Activated CD4-positive, alpha-beta memory T cell treated with anti-CD3 and anti-CD28 coated beads, Interleukin-2, amount 10 ng/mL, durations not matched to agents 7 days and 5 days (primary cell): Measurements from ENCODE around the gene HSPG2. TPM values are rescaled to one million over a fixed set of nuclear protein-coding genes. Genes with fewer than 3 reads are reported as not detected.
"Not testable (repeated sequence)": the region's sequence is repeated elsewhere in the genome, so short reads cannot be mapped to it uniquely, and the experiment has no call there.

ENCODE experiments used
- CTCF ChIA-PET: fragments of 350-600 bp; sonication (Branson Sonifier 250); formaldehyde crosslinking; loops from one replicate; lab custom pipeline; 2021; ENCODE audit warnings: antibody characterized with exemption, inconsistent platforms; lab: Charles Lee
- POLR2A ChIA-PET: fragments of 350-600 bp; sonication (Branson Sonifier 250); formaldehyde crosslinking; loops from one replicate; lab custom pipeline; 2021; ENCODE audit warnings: antibody characterized with exemption; lab: Charles Lee
- DNase-seq: peaks from one replicate; pipeline ENCODE4 v3.0.0-alpha.2; 2020
- H3K27ac Mint-ChIP-seq: one replicate; pipeline ENCODE4 v1.8.0; 2021; ENCODE audit warnings: mild to moderate bottlenecking, mixed read lengths
- H3K27me3 Mint-ChIP-seq: one replicate; pipeline ENCODE4 v1.8.0; 2021; ENCODE audit warnings: mixed read lengths
- H3K36me3 Mint-ChIP-seq: one replicate; pipeline ENCODE4 v1.8.0; 2021; ENCODE audit warnings: low read depth, mixed read lengths
- H3K4me1 Mint-ChIP-seq: one replicate; pipeline ENCODE4 v1.8.0; 2021; ENCODE audit warnings: mixed read lengths
- H3K4me3 Mint-ChIP-seq: one replicate; pipeline ENCODE4 v1.8.0; 2021; ENCODE audit warnings: mild to moderate bottlenecking, mixed read lengths
- H3K9me3 Mint-ChIP-seq: one replicate; pipeline ENCODE4 v1.8.0; 2021; ENCODE audit warnings: mixed read lengths
- total RNA-seq, 2 experiments: library from RNA; stranded (reverse); gene quantifications; one replicate each; pipeline ENCODE4 v1.2.3, GENCODE V29; 2021

Gene HSPG2
- total RNA-seq, 2 experiments from 2014 or later, result 1.0 to 1.2 TPM

DNA sequence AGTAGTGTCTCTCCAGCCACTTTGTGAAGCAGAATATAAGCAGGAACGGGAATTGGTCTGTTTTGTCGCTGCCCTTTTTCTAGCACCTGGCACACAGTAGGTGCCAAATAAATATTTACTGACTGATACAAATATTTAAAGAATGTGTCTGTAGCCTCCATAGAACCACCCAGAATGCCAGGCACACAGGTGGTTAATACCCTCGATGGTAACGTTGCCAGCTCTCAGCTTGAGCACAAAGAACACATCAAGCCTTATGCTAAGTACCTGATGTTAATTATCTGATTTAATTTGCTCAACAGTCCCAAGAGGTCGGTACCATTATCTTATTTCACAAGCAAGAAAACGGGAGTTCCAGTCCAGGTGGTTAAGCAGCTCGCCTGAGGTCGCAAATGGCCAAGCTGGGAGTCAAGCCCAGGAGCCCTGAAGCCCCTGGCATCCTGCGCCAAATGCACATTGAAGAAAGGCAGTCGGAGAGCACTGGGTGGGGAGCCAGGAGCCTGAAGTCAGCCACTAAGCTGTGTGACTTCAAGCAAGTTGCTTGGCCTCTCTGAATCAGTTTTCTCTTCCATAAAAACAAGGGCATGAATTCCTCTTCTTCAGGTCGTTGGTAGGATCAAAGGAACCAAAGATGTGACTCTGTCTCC lies 26.4 kb downstream of the HSPG2 start:
- no peak overlapping the region for H3K27ac Mint-ChIP-seq
- DNase-seq, result no peak
- no peak overlapping the region for H3K4me3 Mint-ChIP-seq
- CTCF ChIA-PET, result no interaction called here
- peaks cover 5% of the 10 kb centered on the region for H3K4me1 Mint-ChIP-seq
- no peaks in the 10 kb centered on the region for H3K27me3 Mint-ChIP-seq
- H3K36me3 Mint-ChIP-seq, result no peaks in the 10 kb centered on the region
- POLR2A ChIA-PET, result no interaction called here
- no peaks in the 10 kb centered on the region for H3K9me3 Mint-ChIP-seq

DNA sequence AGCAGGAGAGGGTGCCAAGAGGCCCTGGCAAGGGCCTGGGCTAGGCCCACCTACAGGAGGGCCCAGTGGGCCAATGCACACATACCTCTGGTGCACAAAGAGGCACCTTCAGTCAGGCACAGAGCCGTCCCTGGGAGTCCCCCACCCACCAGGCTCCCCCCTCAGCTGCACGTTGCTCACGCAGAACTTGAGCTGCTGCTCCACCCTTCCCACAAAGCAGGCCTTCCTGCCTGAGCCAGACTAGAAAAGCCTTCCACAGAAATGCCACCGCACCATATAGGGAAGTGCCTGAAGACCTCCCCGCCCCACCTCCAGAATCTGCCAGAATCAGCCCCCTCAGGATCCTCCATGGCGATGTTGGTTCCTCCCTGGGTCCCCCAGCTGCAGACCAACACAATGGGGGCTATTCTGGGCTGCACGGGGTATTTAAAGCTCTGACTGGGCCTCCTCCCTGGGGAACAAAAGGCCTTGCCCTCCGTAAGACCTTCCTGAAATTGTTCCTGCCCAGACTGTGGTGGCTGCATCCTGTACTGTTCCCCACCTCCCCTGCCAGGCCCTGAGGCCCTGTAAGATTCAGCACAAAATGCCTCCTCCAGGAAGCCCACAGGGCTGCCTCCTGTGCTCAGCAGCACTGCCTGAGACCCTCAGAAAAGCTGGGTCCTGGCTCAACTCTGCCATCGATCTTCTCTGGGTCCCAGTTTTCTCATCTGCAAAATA lies 27.2 kb downstream of the HSPG2 start:
- ChIA-PET CTCF (interaction anchor here (0.6 kb wide), 1 partner anchor 40 kb away, joined by 3 read pairs; no protein-coding TSS in a partner anchor), POLR2A (no interaction called here)
- no peak overlapping the region for H3K4me3 Mint-ChIP-seq
- no peak overlapping the region for H3K27ac Mint-ChIP-seq
- no peaks in the 10 kb centered on the region for H3K36me3 Mint-ChIP-seq
- H3K27me3 Mint-ChIP-seq, result no peaks in the 10 kb centered on the region
- peaks cover 9% of the 10 kb centered on the region for H3K4me1 Mint-ChIP-seq
- H3K9me3 Mint-ChIP-seq, result no peaks in the 10 kb centered on the region
- DNase-seq, result no peak

DNA sequence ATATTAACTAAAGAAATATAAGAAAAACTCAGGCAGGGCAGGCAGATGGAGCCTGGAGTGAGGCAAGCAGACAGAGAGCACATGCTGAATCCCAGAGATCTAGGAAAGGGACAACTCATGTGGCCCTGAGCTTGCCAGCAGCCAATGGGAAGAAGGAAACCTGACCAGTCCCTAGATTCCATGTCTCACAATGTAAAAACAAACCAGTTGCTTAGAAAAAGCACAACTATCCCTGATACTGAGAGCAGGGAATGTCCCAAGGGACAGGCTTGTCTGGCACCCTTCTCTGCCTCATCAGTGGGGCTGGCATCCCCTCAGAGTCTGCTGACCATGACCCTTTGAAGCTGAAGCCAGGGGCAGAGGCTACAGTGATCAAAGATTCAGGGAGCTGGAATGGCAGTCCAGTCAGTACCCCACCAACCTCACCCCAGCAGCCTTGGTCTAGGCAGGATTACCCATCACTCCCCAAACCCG lies 27.8 kb downstream of the HSPG2 start:
- ChIA-PET POLR2A (no interaction called here), CTCF (interaction anchor here (0.6 kb wide), 1 partner anchor 41 kb away, joined by 3 read pairs; no protein-coding TSS in a partner anchor)
- H3K4me1 Mint-ChIP-seq, result peaks cover 9% of the 10 kb centered on the region
- no peak overlapping the region for H3K27ac Mint-ChIP-seq
- H3K36me3 Mint-ChIP-seq, result no peaks in the 10 kb centered on the region
- DNase-seq, result no peak
- no peaks in the 10 kb centered on the region for H3K27me3 Mint-ChIP-seq
- H3K9me3 Mint-ChIP-seq, result no peaks in the 10 kb centered on the region
- H3K4me3 Mint-ChIP-seq, result no peak overlapping the region

DNA sequence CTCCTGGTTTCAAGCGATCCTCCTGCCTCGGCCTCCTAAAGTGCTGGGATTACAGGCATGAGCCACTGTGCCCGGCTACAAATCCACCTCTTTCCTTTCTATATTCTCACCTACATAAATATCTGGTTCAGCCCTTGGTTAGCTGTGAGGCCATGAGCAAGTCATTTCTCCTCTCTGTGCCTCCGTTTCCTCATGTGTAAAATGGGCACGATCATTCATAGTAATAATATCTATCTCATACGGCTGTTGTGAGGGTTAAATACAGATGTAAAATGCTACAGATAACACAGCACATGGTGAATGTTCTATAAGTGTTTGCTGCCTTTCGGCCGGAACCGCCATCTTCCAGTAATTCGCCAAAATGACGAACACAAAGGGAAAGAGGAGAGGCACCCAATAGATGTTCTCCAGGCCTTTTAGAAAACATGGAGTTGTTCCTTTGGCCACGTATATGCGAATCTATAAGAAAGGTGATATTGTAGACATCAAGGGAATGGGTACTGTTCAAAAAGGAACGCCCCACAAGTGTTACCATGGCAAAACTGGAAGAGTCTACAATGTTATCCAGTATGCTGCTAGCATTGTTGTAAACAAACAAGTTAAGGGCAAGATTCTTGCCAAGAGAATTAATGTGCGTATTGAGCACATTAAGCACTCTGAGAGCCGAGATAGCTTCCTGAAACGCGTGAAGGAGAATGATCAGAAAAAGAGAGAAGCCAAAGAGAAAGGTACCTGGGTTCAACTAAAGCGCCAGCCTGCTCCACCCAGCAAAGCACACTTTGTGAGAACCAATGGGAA lies 29.2 kb downstream of the HSPG2 start:
- H3K27ac Mint-ChIP-seq, H3K27me3 Mint-ChIP-seq, POLR2A ChIA-PET, H3K4me3 Mint-ChIP-seq, DNase-seq, H3K36me3 Mint-ChIP-seq, H3K9me3 Mint-ChIP-seq, CTCF ChIA-PET, H3K4me1 Mint-ChIP-seq: not testable (repeated sequence)

DNA sequence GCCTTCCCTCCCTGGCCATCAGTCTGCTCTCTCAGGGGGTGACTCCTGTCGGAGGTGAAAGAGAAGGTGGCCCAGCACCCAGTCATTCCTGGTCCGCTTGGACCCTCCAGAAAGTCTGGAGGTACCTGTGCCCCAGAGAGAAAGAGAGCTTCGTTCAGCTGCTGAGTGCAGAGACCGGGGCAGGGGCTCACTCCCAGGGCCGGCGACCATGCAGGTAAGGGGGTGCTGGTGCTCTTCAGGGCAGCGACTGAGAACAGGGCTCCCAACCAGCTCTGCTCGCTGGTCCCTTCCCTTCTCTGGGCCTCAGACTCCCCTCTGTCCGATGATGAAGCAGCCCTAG lies 30.1 kb downstream of the HSPG2 start:
- Mint-ChIP-seq H3K36me3 (no peaks in the 10 kb centered on the region), H3K4me3 (no peak overlapping the region), H3K9me3 (no peaks in the 10 kb centered on the region), H3K27ac (no peak overlapping the region), H3K27me3 (no peaks in the 10 kb centered on the region), H3K4me1 (peaks cover 7% of the 10 kb centered on the region)
- DNase-seq, result no peak
- CTCF ChIA-PET, result no interaction called here
- POLR2A ChIA-PET, result no interaction called here

DNA sequence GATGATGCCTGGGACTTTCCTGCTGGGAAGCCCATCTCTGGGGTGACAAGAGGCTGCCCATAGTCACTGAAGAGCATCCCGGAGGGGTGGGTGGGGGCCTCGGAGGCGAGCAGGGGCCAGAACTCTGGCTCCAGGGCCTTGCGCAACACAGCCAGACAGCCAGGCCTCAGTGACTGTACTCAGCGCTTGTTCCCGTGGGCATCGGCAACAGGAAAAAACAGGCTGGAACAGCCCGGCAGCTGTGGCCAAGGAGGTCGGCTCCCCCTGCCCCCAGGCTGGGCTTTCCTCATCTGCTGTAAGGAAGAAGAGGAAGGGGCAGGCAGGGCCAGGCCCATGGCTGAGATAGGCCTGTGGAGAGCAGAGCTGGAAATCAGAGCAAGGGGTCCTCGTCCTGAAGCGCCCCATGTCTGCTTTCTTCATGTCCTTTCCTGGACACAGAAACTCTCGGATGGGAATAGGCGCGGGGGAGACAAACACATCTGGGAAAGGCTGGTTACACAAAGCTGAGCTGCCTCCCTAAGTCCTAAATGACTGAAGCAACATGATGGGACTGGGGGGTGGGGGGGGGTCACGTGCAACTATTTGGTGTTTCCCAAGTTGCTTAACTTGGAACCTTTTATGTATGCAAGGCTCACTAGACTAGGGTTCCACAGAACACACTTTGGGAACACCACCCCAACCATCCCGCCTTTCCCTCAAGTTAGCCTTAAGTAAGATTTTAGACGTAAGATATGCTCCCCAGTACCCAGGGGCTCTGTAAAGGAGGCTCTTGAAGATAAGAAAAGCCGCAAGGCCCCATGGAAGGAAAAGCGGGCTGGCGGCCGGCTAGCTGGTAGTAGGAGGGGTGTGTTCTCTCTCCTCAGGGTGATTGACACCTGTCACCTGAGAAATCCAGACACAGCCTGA lies 30.7 kb downstream of the HSPG2 start:
- Mint-ChIP-seq H3K27ac (no peak overlapping the region), H3K4me1 (peaks cover 7% of the 10 kb centered on the region), H3K4me3 (no peak overlapping the region), H3K36me3 (no peaks in the 10 kb centered on the region), H3K9me3 (no peaks in the 10 kb centered on the region), H3K27me3 (no peaks in the 10 kb centered on the region)
- POLR2A ChIA-PET, result interaction anchor here (0.6 kb wide), 1 partner anchor 84 kb away, joined by 3 read pairs; no protein-coding TSS in a partner anchor
- no peak for DNase-seq
- CTCF ChIA-PET, result no interaction called here

DNA sequence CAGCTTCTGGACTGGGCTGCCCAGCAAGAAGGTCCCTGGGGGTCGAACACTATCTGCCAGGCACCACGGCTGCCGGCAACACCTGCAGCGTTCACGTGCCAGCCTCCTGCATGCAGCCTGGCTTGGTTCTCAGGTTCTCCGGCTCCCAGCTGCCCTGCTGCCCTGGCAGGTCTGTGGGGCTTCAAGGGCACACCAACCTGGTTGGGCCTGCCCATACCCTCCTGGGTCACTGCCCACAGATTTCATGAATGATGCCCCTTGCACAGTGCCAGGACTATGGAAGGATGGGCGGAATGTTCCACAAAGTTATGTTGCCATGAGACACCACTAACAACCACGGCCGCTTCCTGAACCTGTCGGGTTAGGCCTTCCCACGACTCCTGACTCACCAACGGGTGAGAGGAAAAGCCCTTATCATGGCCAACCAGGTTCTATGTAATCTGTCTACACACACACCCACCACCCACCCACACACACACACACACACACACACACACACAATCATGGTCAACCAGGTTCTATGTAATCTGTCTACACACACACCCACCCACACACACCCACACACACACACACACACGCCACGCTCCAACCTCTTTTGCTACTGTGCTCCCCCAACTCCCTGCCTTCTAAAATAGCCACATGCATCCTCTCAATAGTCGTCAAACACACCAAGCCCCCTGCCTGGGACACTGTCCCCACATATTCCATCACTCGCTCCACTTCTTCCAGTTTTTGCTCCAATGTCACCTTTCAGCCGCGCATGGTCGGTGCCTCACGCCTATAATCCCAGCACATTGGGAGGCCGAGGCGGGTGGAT lies 32.2 kb downstream of the HSPG2 start:
- H3K4me1 Mint-ChIP-seq, result peaks cover 6% of the 10 kb centered on the region
- ChIA-PET CTCF (no interaction called here), POLR2A (no interaction called here)
- H3K27ac Mint-ChIP-seq, result no peak overlapping the region
- DNase-seq, result no peak
- H3K9me3 Mint-ChIP-seq, result no peaks in the 10 kb centered on the region
- no peaks in the 10 kb centered on the region for H3K36me3 Mint-ChIP-seq
- H3K4me3 Mint-ChIP-seq, result no peak overlapping the region
- H3K27me3 Mint-ChIP-seq, result no peaks in the 10 kb centered on the region

DNA sequence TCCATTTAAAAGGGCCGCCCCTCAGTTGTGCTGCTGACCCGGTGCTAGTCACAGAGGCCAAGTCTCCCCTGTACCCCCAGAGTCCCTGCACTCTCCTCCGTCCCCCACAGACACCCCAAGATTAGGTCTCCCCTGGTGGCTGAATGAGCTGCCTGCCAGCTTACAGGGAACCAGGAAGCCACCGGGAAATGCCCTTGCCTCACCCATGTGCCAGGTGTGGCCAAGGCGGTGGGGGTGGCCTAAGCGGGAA lies 32.7 kb downstream of the HSPG2 start:
- H3K9me3 Mint-ChIP-seq, result no peaks in the 10 kb centered on the region
- no peak overlapping the region for H3K27ac Mint-ChIP-seq
- POLR2A ChIA-PET, result no interaction called here

DNA sequence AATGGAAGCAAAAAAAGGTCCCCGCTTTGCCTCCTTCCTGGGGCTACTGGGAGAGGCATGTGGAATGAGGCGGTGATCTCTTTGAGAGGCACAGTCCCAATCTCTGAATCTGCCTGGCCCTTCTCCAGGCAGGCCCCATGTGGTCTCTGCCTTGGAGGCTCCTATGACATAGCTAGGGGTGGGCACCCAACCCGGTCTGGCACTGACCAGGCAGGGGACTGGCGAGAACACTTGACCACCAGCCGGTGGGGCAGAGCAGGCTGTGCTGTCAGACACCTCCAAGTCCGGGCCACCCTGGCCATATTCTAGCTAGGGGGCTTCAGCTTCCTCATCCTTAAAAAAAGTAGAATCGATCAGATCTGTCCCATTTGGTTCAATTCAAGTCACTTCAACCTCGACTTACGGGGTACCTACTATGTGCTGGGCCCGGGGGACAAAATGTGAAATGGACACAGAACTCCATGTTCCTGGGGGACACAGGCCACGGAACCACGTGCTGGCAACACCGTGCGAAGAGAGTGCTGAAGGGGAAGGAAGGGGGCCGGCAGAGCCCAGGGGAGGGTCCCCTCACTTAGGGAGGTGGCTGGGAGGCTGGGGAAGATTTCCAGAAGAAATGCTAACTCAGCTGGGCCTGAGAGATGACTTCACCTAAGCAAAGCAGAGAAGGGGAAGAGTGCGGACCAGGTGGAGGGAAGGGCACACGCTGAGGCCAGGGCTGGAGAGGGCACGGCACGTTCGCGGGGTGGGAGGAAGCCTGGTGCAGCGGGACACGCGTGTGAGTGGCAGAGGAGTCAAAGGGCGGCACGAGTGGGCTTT lies 33.3 kb downstream of the HSPG2 start:
- POLR2A ChIA-PET, result no interaction called here
- H3K9me3 Mint-ChIP-seq, result no peaks in the 10 kb centered on the region
- no peaks in the 10 kb centered on the region for H3K36me3 Mint-ChIP-seq
- DNase-seq, result no peak
- H3K27ac Mint-ChIP-seq, result no peak overlapping the region
- peaks cover 4% of the 10 kb centered on the region for H3K4me1 Mint-ChIP-seq
- H3K27me3 Mint-ChIP-seq, result no peaks in the 10 kb centered on the region
- CTCF ChIA-PET, result interaction anchor here (0.5 kb wide), 1 partner anchor 1074 kb away, joined by 3 read pairs; no protein-coding TSS in a partner anchor
- no peak overlapping the region for H3K4me3 Mint-ChIP-seq

More for the DNA sequence above, 32.7 kb downstream of the HSPG2 start:
- H3K4me1 Mint-ChIP-seq, result peaks cover 4% of the 10 kb centered on the region
- no peaks in the 10 kb centered on the region for H3K27me3 Mint-ChIP-seq
- CTCF ChIA-PET, result no interaction called here
- no peak for DNase-seq
- H3K36me3 Mint-ChIP-seq, result no peaks in the 10 kb centered on the region
- no peak overlapping the region for H3K4me3 Mint-ChIP-seq

DNA sequence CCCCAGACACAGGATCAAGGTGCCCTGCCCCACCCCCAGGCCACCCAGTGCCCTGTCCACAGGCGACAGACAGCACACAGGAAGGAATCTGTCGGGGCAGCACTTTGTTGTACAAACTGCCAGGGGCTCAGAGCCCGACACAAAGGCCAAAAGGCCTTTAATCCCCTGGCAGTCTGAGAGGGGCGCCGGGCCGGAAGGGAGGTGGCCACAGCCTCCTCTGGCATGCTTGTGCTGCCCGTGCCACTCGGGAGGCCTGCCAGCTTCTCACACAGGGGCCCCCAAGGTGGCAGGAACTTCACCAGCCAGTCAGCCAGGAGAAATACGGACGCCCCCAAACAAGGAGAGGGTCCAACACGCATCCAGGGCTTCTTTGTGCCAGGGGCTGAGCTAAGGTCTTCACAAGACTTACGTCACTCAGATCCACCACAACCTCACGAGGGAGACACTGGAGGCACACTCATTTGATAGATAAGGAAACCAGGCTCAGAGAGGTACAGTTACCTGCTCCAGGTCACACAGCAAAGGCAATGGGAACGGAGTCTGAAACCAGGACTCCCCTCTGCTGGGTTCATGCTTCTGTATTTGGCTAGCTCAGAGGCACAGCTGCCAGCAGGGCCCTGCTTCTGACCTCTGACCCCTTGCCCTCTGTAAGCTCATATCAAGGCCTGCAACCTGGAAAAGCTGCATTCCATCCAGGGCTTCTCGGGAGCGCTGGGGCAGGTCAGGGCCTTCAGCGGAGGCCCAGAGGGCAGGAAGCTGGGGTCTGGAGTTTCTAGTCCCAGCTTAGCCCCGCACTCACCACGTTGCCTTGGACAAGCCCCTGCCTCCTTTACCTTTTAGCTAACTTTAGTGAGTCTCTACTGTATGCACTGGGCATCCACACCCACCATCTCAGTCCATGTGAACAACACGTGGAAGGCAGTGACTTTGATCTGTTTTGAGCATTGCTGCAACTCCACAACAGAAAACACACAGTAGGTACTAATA lies 34.8 kb downstream of the HSPG2 start:
- no peaks in the 10 kb centered on the region for H3K36me3 Mint-ChIP-seq
- H3K4me1 Mint-ChIP-seq, result peaks cover 4% of the 10 kb centered on the region
- no peaks in the 10 kb centered on the region for H3K27me3 Mint-ChIP-seq
- H3K27ac Mint-ChIP-seq, result no peak overlapping the region
- ChIA-PET CTCF (no interaction called here), POLR2A (no interaction called here)
- no peak overlapping the region for H3K4me3 Mint-ChIP-seq
- H3K9me3 Mint-ChIP-seq, result no peaks in the 10 kb centered on the region
- no peak for DNase-seq

DNA sequence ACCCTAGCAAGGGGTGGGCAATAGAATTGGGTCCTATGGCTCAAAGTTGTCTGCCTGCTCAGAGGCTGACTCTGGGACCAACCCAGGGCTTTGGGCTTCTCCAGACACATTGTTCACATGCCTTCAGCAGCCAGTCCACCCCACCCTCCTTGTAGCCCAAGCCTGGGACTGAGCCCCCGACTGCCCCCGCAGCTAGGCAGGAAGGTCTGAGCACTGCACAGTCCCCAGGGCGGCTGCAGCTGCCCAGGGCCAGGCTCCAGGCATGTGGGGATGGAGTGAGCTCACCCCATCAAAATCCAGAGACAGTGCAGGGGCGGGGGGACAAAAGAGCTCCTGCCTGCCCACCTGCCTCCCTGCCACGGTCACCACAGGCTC lies 35.6 kb downstream of the HSPG2 start:
- CTCF ChIA-PET, result no interaction called here

More for the DNA sequence above, 35.6 kb downstream of the HSPG2 start:
- H3K9me3 Mint-ChIP-seq, result no peaks in the 10 kb centered on the region
- H3K36me3 Mint-ChIP-seq, result no peaks in the 10 kb centered on the region
- no peak overlapping the region for H3K4me3 Mint-ChIP-seq
- H3K27me3 Mint-ChIP-seq, result no peaks in the 10 kb centered on the region
- DNase-seq, result no peak
- POLR2A ChIA-PET, result no interaction called here
- H3K4me1 Mint-ChIP-seq, result peaks cover 4% of the 10 kb centered on the region
- no peak overlapping the region for H3K27ac Mint-ChIP-seq
